Heart right ventricle (tissue), 16 donors: ENCODE measurements around the gene CEP68. TPM values are rescaled to one million over a fixed set of nuclear protein-coding genes. Genes with fewer than 3 reads are reported as not detected.
A peak's percentile ranks its signal among the peaks of the same experiment; 100 is the strongest.

Experiments used
- ATAC-seq, 8 donors: fragments of 200-7000 bp; cut with Tn5 transposase; one replicate each; pipeline ENCODE4 v1.9.1; 2020; ENCODE audit warnings: mild to moderate bottlenecking in 8 of 8, moderate library complexity in 8 of 8, moderate number of reproducible peaks in 1 of 8
- DNase-seq, 2 donors: peaks; one replicate each; pipeline ENCODE4 v3.0.0-alpha.2; 2020
- H3K27ac ChIP-seq, 10 donors: fragments of 200-600 bp; sonication (generic) in 2 of 10; one replicate each; pipeline versions ENCODE4 v1.5.0 to v1.8.0; 2020 to 2022; ENCODE audit warnings: mild to moderate bottlenecking in 3 of 10
- H3K27me3 ChIP-seq, 7 donors: fragments of 200-600 bp; one replicate each; pipeline ENCODE4 v1.8.0; 2021 to 2022; ENCODE audit warnings: mild to moderate bottlenecking in 2 of 7
- H3K36me3 ChIP-seq, 9 donors: fragments of 200-600 bp; sonication (generic) in 1 of 9; one replicate each; pipeline versions ENCODE4 v1.5.0 to v1.8.0; 2020 to 2022; ENCODE audit warnings: mild to moderate bottlenecking in 2 of 9
- H3K4me1 ChIP-seq, 9 donors: fragments of 200-600 bp; sonication (generic) in 1 of 9; one replicate each; pipeline versions ENCODE4 v1.5.0 to v1.8.0; 2020 to 2022; ENCODE audit warnings: mild to moderate bottlenecking in 4 of 9
- H3K4me3 ChIP-seq, 10 donors: fragments of 200-600 bp; sonication (generic) in 2 of 10; one replicate each; pipeline versions ENCODE4 v1.5.0 to v1.8.0; 2020 to 2022; ENCODE audit warnings: mild to moderate bottlenecking in 7 of 10, moderate library complexity in 2 of 10
- H3K9me3 ChIP-seq, 11 donors: fragments of 200-600 bp in 10 of 11; sonication (generic) in 2 of 11; one replicate each; pipeline versions ENCODE4 v1.5.0 to v1.8.0; 2013 to 2022; ENCODE audit warnings: mild to moderate bottlenecking in 2 of 11, control low read depth in 1 of 11, moderate library complexity in 1 of 11
- WGBS, 2 donors: extraction: QIAGEN DNeasy Blood & Tissue Kit; methylation state at CpG; one replicate each; pipeline ENCODE4 v1.1.7; 2013; ENCODE audit warnings: inconsistent platforms in 1 of 2; 5-methylcytosine and 5-hydroxymethylcytosine counted together
- intact Hi-C, 10 donors: fragments of 100-400 bp; cut with DNase I; formaldehyde crosslinking; loops; one replicate each; pipeline versions ENCODE4 v1.11.1 to v1.14.2; 2022
- polyA plus RNA-seq, 2 donors: library from polyadenylated mRNA; stranded (reverse); fragments of 200-250 nt; gene quantifications; one replicate each; pipeline ENCODE4 v1.2.3, GENCODE V29; 2013
- total RNA-seq, 10 donors: library from RNA; stranded (reverse); fragmentation: NEBNext Ultra II Directional in 3 of 10; extraction: Animal tissue kit (Norgen Biotek cat#: 25700) in 3 of 10; gene quantifications; one replicate each; pipeline versions ENCODE4 v1.2.1 to v1.2.4, GENCODE V29; 2021 to 2023
- TF ChIP-seq, protein P1 (sequence below), 9 donors: fragments of 200-600 bp; sonication (generic) in 2 of 9; IDR thresholded peaks; one replicate each; pipeline versions ENCODE4 v1.5.0 to v1.8.0; 2021 to 2022; ENCODE audit warnings: antibody characterized with exemption in 9 of 9, mild to moderate bottlenecking in 5 of 9, moderate library complexity in 1 of 9
- donor health status: Arrhythmogenic right ventricular cardiomyopathy.
- donor health status: ischemic (EF 13 %, LVEDD 7.1; RV severe dilation, severe dysfunction).
- donor health status: healthy with polysubstance abuse.
- donor health status: DM: no; HTN: yes; CAD: no.
- donor health status: DM: no; HTN: no; CAD: no.
- donor health status: ischemic (EF 25% LVEDD 6.9; RV normal size, moderate dysfunction).
- donor health status: ischemic (EF 25% LVEDD 5.7; RV mildly dilated, moderate dysfunction).
- donor health status: healthy.
- donor health status: DM: yes; HTN: yes; CAD: no.
- donor health status: Ischemic cardiomyopathy.
- donor health status: ischemic (EF 35%, LVEDD 5.7; RV mildly dilated, moderate dysfunction).
- donor health status: nonischemic (EF 11% LVEDD 7.7; RV severe dilation, severe dysfunction).
- donor health status: DM: yes; HTN: yes; CAD: no.
- donor health status: PGD.
- donor health status: ischemic (EF 29% LVEDD 5.4; RV normal size, mild dysfunction).
- donor health status: nonischemic (EF 23%, LVEDD 6.1; RV moderate dilation, normal function).

The CEP68 gene
- total and polyA plus RNA-seq, 12 donors = 4.3 to 28.4 (median 19.9) TPM

DNA sequence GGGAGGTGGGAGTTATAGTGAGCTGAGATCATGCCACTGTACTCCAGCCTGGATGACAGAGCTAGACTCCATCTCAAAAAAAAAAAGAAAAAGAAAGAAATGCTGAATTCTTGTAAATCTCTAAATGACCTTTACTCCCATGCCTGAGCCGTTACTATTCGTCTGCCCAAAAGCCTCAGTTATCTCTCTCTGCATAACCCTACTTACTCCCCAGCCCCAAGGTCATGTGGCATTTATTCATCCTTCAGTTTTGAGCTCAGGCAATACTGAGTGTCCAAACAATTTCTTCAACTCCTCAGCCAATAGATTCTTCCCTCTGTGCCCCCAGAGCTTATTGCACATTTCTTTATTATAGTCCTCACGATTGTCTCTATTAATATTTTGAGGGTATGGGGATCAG lies 44.9 kb downstream of the CEP68 start:
- no peak for DNase-seq
- ATAC-seq = peak in 5 of 8 donors; percentile 17 to 60 (median 47)
- H3K4me3 ChIP-seq = no peak overlapping the region
- WGBS, 2 donors = 44 to 62% methylated on average over 3 of the region's 3 CpGs
- H3K27ac ChIP-seq = no peak overlapping the region
- intact Hi-C loops = no loop called here
- no peaks in the 10 kb centered on the region for H3K9me3 ChIP-seq
- H3K27me3 ChIP-seq = no peaks in the 10 kb centered on the region
- peaks cover 0 to 88% (median 22%) of the 10 kb centered on the region in 9 donors for H3K36me3 ChIP-seq
- TF ChIP-seq, protein P1, sequence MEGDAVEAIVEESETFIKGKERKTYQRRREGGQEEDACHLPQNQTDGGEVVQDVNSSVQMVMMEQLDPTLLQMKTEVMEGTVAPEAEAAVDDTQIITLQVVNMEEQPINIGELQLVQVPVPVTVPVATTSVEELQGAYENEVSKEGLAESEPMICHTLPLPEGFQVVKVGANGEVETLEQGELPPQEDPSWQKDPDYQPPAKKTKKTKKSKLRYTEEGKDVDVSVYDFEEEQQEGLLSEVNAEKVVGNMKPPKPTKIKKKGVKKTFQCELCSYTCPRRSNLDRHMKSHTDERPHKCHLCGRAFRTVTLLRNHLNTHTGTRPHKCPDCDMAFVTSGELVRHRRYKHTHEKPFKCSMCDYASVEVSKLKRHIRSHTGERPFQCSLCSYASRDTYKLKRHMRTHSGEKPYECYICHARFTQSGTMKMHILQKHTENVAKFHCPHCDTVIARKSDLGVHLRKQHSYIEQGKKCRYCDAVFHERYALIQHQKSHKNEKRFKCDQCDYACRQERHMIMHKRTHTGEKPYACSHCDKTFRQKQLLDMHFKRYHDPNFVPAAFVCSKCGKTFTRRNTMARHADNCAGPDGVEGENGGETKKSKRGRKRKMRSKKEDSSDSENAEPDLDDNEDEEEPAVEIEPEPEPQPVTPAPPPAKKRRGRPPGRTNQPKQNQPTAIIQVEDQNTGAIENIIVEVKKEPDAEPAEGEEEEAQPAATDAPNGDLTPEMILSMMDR (IDR thresholded peaks at IDR 0.05) = no peak
- H3K4me1 ChIP-seq = peaks cover 8 to 57% (median 20%) of the 10 kb centered on the region in 9 donors

DNA sequence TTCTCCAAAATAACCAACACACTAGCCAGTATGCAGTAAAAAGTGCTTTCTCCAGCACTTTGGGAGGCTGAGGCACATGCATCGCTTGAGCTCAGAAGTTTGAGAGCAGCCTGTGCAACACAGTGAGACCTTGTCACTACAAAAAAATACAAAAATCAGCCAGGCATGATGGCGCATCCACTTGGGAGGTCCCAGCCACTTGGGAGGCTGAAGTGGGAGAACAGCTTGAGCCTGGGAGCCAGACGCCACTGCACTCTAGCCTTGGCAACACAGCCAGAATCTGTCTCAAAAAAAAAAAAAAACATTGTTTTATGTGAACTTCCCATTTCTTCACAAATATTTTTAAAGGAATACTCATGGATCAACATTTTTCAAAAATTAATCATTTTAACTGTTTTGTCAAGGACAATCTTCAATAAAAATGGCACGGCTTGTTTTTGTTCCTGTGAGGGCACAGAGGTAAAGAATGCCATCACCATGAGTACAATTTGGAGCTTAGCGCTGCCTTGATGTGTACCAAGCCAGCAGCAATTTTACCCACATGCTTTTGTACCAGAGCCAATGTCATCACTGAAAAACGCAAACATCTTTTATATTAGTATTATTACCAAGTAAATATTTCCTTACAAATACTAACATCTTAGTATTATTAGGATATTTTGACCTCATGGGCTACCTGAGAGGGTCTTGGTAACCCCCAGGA lies 46.9 kb downstream of the CEP68 start:
- WGBS, 2 donors = 73 to 79% methylated on average over 6 of the region's 6 CpGs
- peaks cover 8 to 53% (median 29%) of the 10 kb centered on the region in 9 donors for H3K4me1 ChIP-seq
- no peaks in the 10 kb centered on the region for H3K9me3 ChIP-seq
- H3K36me3 ChIP-seq = peaks cover 0 to 82% (median 9%) of the 10 kb centered on the region in 9 donors
- TF ChIP-seq, protein P1 (IDR thresholded peaks at IDR 0.05) = no peak
- no peak for DNase-seq
- no peak overlapping the region for H3K27ac ChIP-seq
- peak in 2 of 8 donors; percentile 23 to 27 for ATAC-seq
- no peaks in the 10 kb centered on the region for H3K27me3 ChIP-seq
- intact Hi-C loops = loop anchor here in 1 of 10 donors (2.0 kb wide), 1 partner anchor 20 kb away; no protein-coding TSS in a partner anchor
- H3K4me3 ChIP-seq = no peak overlapping the region

DNA sequence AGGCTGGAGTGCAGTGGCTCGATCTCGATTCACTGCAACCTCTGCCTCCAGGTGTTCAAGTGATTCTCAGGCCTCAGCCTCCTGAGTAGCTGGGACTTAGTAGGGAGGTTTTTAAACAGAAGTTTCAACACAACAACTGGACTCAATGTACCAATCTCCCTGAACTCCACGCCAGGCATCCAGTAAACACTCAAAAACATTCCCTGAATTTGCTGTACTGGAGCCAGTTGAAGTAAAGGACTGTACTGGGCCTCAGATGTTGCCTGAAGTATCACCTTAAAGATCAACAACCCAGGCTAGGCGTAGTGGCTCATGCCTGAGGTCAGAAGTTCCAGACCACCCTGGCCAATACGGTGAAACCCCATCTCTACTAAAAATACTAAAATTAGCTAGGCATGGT lies 51.3 kb downstream of the CEP68 start:
- Histone ChIP-seq H3K27me3 (no peaks in the 10 kb centered on the region), H3K36me3 (peaks cover 0 to 55% (median 4%) of the 10 kb centered on the region in 9 donors), H3K4me1 (peaks cover 5 to 58% (median 35%) of the 10 kb centered on the region in 9 donors), H3K27ac (no peak overlapping the region), H3K4me3 (no peak overlapping the region), H3K9me3 (no peaks in the 10 kb centered on the region)
- whole genome bisulfite sequencing, 2 donors = 92 to 93% methylated on average over 5 of the region's 5 CpGs
- TF ChIP-seq, protein P1 (IDR thresholded peaks at IDR 0.05) = no peak
- DNase-seq = no peak
- peak in 3 of 8 donors; percentile 16 to 76 (median 64) for ATAC-seq
- intact Hi-C loops = no loop called here

DNA sequence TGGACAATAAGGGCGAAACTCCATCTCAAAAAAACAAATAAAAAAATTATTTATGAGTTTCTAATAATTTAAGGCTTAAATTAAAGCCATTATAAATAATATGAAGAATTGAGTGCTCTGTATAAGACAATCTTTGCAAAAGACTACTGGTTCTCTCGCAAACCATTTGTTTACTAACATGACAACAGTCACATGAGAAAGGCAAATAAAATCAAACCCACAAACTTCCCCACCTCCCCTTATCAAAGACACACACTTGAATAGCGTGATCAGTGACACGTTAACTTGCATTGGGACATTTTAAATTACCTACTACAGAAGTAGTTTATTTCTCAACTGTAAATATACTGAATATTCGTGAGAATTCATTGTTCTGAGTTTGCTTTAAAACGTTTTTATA lies 52.6 kb downstream of the CEP68 start:
- intact Hi-C loops = no loop called here
- 91% methylated on average over 6 of the region's 6 CpGs for WGBS, 2 donors

More for the DNA sequence above, 52.6 kb downstream of the CEP68 start:
- Histone ChIP-seq H3K9me3 (no peaks in the 10 kb centered on the region), H3K36me3 (peaks cover 0 to 43% (median 0%) of the 10 kb centered on the region in 9 donors), H3K27me3 (no peaks in the 10 kb centered on the region), H3K4me3 (no peak overlapping the region), H3K27ac (no peak overlapping the region), H3K4me1 (peaks cover 5 to 62% (median 33%) of the 10 kb centered on the region in 9 donors)
- ATAC-seq = no peak
- TF ChIP-seq, protein P1 (IDR thresholded peaks at IDR 0.05) = no peak
- DNase-seq = no peak
